Left kidney (tissue), 2 donors: ENCODE results near the gene ADAM17. TPM values are rescaled to one million over a fixed set of nuclear protein-coding genes. Genes with fewer than 3 reads are reported as not detected.

Source experiments
- DNase-seq: peaks from one replicate; pipeline ENCODE4 v3.0.0-alpha.2; 2013
- polyA plus RNA-seq: library from polyadenylated mRNA; unstranded; fragments of 120-200 nt; gene quantifications from one replicate; pipeline ENCODE4 v1.2.1, GENCODE V29; 2013; ENCODE audit not compliant: insufficient read length

ADAM17 gene
- polyA plus RNA-seq, 1 donor: 56.6 TPM

DNA sequence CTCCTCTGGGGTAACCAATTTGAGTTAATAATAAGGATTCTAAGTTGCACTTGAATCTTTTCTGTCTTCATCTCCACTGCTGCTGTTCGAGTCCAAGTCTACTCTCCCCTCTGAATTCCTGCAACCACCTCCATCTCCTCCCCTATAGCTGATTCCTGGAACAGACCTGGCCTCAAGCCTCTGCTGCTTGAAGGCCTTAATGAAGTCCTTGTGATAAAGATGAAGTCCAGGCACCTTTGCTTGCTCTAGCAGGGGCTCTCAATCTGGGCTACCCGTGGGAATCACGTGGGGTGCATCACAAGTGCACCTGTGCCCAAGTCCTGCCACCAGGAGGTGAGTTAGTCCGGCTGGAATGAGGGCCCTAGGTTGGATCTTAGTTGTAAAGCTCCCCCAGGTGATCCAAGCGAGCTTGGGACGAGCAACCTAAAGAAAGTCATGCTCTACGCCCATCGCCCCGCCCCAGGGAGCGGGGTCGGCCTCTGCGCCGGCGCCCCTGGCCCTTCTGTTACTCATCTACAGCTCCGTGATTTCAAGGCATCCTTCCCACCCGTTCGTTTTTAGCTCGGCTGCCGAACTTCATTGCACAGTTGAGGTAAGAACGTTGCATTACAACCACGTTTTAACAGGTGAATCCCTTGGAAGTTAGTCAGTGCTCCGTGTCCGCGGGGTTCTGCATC is 82.2 kb downstream of the ADAM17 start:
- peak; percentile 40 for DNase-seq

DNA sequence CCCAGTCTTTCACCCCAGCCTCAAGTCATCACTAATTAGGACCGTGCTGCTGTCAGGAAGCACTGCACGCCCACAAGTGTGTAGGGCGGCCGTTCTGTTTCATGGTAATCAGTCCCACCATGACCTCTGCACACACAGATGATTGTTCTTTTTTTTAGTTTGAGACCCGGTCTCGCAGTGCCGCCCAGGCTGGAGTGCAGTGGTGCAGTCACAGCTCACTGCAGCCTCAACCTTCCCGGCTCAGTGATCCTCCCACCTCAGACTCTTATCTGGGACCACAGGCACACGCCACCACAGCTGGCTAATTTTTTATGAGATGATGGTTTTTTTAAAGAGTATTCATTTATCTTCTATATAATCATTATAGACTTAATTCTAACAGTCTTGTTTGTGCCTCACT is 83.1 kb downstream of the ADAM17 start:
- DNase-seq: no peak

- no peak for DNase-seq
Measured at GRCh38 chr2:9471206-9471605, 84.4 kb downstream of the ADAM17 start.

GRCh38 chr2:9467687-9468086 is 87.9 kb downstream of the ADAM17 start:
- no peak for DNase-seq

DNA sequence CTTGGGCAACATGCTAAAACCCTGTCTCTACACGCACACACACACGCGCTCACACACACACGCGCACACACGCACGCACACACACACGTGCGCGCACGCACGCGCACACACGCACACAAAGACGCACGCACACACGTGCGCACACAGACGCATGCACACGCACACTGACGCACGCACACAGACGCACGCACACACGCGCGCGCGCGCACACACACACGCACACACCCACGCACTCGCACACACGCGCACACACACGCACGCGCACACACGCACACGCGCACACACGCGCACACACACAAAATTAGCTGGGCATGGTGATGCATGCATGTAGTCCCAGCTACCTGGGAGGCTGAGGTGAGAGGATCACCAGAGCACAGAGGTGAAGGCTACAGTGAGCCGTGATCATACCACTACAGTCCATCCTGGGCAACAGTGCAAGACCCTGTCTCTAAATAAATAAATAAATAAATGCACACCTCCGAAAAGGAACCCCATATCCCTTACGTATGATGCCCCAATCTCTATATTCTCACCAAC is 89.4 kb downstream of the ADAM17 start:
- DNase-seq: no peak

GRCh38 chr2:9465170-9465569 is 90.5 kb downstream of the ADAM17 start:
- no peak for DNase-seq

DNA sequence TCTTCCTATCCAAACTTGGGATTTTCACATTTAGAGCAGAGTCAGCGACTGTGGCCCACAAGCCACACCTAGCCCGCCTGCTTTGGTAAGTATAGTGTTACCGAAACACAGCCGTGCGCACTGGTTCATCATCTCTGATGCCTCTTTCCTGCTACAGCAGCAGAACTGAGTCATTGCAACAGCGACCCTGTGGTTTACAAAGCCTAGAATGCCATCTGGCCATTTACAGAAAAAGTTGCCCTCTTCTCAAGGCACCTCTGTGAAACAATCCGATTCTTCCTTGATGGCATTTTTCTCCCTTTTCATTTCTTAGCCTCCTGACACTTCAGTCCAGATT is 92.0 kb downstream of the ADAM17 start:
- no peak for DNase-seq

DNA sequence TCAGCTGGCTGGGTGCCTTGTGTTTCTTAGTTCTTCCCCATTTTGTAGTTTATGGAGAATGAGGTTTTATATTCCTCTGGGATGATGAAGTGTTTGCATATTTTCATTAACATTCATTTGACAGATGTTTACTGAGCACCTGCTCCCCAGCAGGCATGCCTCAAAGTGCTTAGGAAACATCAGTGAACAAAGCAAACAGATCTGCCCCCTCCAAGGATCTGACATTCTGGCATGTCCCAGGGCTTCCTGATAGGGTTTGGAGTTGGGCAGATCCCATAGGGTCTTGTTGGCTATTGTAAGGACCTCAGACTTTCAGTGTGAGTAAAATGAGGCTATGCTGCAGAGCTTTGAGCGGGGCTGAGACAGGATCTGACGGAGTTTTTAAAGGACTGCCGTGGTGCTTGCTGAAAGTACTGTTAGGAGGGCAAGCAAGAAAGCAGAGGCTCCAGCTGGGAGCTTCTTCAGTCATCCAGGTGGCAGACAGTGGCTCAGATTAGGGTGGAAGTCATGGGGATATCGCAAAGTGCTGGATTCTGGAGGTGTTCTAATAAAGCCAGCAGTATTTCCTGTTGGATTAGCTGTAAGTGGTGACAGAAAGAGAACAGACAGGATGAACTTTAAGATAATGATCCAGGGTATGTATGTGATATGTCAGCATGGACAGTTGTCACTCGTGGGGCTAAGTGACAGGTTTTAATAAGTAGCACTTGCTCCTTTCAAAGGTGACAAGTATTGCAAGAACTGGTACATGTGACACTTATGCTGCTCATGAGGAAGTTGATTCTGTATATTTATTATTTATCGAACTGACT is 92.5 kb downstream of the ADAM17 start:
- DNase-seq: no peak

DNA sequence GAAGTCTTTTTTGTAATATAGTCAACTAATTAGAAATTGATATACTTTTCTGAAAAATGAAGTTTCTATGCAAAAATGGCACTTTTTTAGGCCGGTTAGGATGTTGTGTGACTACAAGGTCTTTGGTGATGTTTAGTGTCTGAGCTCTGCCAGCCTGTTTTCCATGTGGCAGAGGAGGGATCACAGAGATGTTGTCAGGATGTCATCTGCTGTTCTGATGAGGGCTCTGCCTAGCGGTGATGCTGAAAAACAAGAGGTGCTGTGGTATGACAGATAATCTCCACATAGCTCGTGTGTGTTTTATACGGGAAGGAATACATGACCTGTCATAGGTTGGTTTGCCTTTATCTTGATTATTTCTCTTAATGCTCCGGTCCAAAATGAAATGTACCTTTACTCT is 93.3 kb downstream of the ADAM17 start:
- no peak for DNase-seq

DNA sequence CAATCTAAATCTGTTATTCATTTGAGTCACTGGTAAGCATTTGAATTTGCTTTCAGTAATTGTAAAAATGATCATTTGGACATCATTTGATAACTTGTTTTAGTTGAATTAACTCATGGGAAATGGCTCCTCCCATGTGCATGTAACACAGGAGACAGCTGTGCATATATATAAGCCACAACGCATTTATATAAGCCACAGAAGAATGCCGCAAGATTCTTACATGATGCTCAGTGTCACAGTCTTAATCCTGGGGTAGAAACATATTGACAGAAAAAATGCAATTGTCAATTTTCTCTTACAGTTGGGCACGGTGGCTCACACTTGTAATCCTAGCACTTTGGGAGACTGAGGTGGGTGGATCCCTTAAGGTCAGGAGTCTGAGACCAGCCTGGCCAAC is 94.6 kb downstream of the ADAM17 start:
- DNase-seq: no peak

DNA sequence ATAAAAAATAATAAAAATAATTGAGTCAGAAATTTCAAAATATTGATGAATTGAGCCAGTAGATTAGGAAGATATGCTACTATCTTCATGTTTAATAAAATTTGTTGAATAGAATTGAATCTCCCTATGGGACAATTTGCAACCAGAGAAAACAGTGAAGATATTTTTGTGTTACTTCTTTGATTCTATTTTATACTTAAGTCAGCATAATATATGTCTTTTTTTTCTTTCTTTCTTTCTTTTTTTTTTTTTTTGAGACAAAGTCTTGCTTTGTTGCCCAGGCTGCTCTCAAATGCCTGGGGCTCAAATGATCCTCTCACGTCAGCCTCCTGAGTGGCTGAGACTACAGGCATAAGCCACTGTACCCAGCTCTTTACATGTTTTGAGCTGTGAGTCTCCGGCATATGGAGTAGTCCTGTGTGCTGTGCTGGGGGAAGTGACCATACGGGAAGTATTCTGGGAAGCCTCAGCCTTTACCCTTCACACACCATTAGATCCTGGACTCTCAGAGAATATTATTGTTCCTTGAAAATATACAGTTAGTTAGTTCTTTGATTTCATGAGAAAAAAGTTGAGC is 95.1 kb downstream of the ADAM17 start:
- no peak for DNase-seq

DNA sequence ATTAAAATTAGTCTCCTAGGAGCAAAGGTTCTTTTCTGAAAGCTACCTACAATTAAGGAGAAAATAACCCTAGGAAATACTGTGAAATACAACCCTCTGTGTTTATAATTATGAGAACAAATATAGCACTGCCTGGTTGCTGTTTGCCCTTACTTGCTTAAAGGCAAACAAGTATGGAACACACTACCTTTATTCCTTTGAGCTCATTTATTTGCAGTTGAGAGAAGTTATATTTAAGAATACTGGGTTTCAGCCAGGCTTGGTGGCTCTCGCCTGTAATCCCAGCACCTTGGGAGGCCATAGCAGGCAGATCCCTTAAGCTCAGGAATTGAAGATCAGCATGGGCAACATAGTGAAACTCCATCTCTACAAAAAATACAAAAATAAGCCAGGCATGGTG is 104.4 kb downstream of the ADAM17 start:
- DNase-seq: no peak

GRCh38 chr2:9445089-9445488 is 110.5 kb downstream of the ADAM17 start:
- no peak for DNase-seq

DNA sequence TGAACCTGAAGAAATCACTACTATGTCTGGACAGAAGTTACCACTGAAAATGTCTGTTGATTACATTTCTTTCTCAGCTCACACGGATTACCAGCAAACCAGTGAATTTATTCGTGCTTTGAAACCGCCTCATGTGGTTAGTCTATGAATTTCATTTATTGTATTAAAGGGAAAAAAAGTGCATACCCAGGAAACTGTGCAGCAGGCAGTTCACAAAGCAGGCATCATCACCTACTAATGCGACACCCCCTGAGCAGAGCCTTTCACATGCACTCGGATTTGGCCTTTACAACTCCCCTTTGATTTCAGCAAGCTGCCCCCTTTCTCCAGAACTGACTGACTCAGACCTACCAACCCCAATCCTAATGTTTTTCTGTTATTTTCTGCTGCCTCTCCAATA is 112.1 kb downstream of the ADAM17 start:
- no peak for DNase-seq

GRCh38 chr2:9441556-9441955 is 114.1 kb downstream of the ADAM17 start:
- DNase-seq: no peak

GRCh38 chr2:9440058-9440727 is 115.4 kb downstream of the ADAM17 start:
- no peak for DNase-seq

- DNase-seq: no peak
Measured at GRCh38 chr2:9439536-9439935, 116.1 kb downstream of the ADAM17 start.

Other genes starting within 250 kb of the ADAM17 start
- gene ITGB1BP1, start 132.3 kb downstream of the ADAM17 start, polyA plus RNA-seq: 77.9 TPM
- 66.3 TPM for gene CPSF3, start 132.2 kb downstream of the ADAM17 start, polyA plus RNA-seq
- 45.0 TPM for gene IAH1, start 81.3 kb downstream of the ADAM17 start, polyA plus RNA-seq
- 467 TPM for gene YWHAQ, start 75.2 kb upstream of the ADAM17 start, polyA plus RNA-seq